HG02798 (cell line): ENCODE results near the gene CACNA1S.

Source experiments
- ATAC-seq: cut with Tn5 transposase; IDR thresholded peaks from one replicate; pipeline ENCODE4 v1.9.1; 2021; ENCODE audit warnings: mild to moderate bottlenecking; ENCODE audit not compliant: unreplicated experiment, poor library complexity

The CACNA1S gene

GRCh38 chr1:201140941-201141260, 28.7 kb upstream of the CACNA1S start:
- ATAC-seq = no peak

GRCh38 chr1:201140235-201140940, 28.2 kb upstream of the CACNA1S start:
- ATAC-seq = no peak

GRCh38 chr1:201139756-201140155, 27.5 kb upstream of the CACNA1S start:
- ATAC-seq = no peak

- no peak for ATAC-seq
Observed at GRCh38 chr1:201139306-201139705, 27.1 kb upstream of the CACNA1S start.

- ATAC-seq = no peak
Observed at GRCh38 chr1:201138311-201138840, 26.1 kb upstream of the CACNA1S start.

- no peak for ATAC-seq
Observed at GRCh38 chr1:201137579-201138310, 25.5 kb upstream of the CACNA1S start.

- ATAC-seq = no peak
Observed at GRCh38 chr1:201137024-201137392, 24.8 kb upstream of the CACNA1S start.

GRCh38 chr1:201136355-201137023, 24.3 kb upstream of the CACNA1S start:
- ATAC-seq = no peak

- no peak for ATAC-seq
Observed at GRCh38 chr1:201134405-201134804, 22.2 kb upstream of the CACNA1S start.

GRCh38 chr1:201131398-201131797, 19.2 kb upstream of the CACNA1S start:
- ATAC-seq = no peak

GRCh38 chr1:201128962-201129361, 16.7 kb upstream of the CACNA1S start:
- no peak for ATAC-seq

GRCh38 chr1:201128476-201128875, 16.2 kb upstream of the CACNA1S start:
- ATAC-seq = no peak

- no peak for ATAC-seq
Observed at GRCh38 chr1:201127755-201128455, 15.7 kb upstream of the CACNA1S start.

GRCh38 chr1:201126832-201127754, 14.9 kb upstream of the CACNA1S start, which contains the start of gene ASCL5:
Gene ASCL5, minus strand, starts transcription at chr1:201127184. Its CDS starts 11,812 bp downstream, at chr1:201115372.
- ATAC-seq = no peak

GRCh38 chr1:201126463-201126831, 14.2 kb upstream of the CACNA1S start:
- ATAC-seq = no peak

GRCh38 chr1:201125800-201126199, 13.6 kb upstream of the CACNA1S start:
- ATAC-seq = no peak

- ATAC-seq = no peak
Observed at GRCh38 chr1:201125019-201125418, 12.8 kb upstream of the CACNA1S start.

GRCh38 chr1:201123866-201124265, 11.6 kb upstream of the CACNA1S start:
- ATAC-seq = no peak

- no peak for ATAC-seq
Observed at GRCh38 chr1:201122321-201122957, 10.2 kb upstream of the CACNA1S start.
